ENCODE data around the gene SCAMP2.

DNA sequence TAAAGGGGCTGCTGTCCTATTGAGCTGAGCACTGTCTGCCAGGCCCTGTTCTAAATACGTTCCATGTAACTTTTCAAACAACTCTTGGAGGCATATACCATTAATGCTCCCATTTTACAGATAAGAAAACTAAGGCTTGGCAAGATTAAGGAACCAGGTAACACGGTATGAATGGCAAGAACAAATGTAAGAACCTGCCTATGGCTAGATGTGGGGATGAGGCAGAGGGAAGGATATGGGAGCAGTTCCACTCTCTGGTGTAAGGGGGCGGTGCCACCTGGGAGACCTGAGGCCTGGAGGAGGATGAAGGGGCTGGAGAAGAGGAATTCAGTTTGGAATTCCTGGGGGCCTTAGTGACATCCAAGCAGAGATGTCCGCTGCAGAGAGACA is 64.3 kb downstream of the SCAMP2 start:
- TF ChIP-seq FOXA1 (IDR thresholded peaks at IDR 0.05): no peak
- TF ChIP-seq RXRA (IDR thresholded peaks at IDR 0.05): no peak
- no peak for TF ChIP-seq RAD21 (IDR thresholded peaks at IDR 0.05)

All from liver (tissue), 2 donors.